Stomach smooth muscle (tissue), 2 donors: ENCODE measurements around the gene TYW5.

Experiments used
- H3K27ac ChIP-seq: one replicate; pipeline ENCODE4 v1.7.0; 2013; ENCODE audit warnings: mild to moderate bottlenecking, low read length, inconsistent platforms
- H3K27me3 ChIP-seq, 2 donors: one replicate each; pipeline ENCODE4 v1.7.0; 2013; ENCODE audit warnings: low read length in 2 of 2; ENCODE audit not compliant: insufficient read depth in 2 of 2, control insufficient read depth in 1 of 2
- H3K36me3 ChIP-seq, 2 donors: one replicate each; pipeline ENCODE4 v1.7.0; 2013; ENCODE audit warnings: low read length in 2 of 2; ENCODE audit not compliant: control insufficient read depth in 2 of 2, insufficient read depth in 2 of 2
- H3K4me1 ChIP-seq: one replicate; pipeline ENCODE4 v1.7.0; 2013; ENCODE audit warnings: low read length; ENCODE audit not compliant: control insufficient read depth, insufficient read depth
- H3K4me3 ChIP-seq, 2 donors: one replicate each; pipeline ENCODE4 v1.7.0; 2013; ENCODE audit warnings: low read length in 2 of 2
- H3K9ac ChIP-seq, 2 donors: one replicate each; pipeline ENCODE4 v1.7.0; 2013; ENCODE audit warnings: low read length in 2 of 2, mild to moderate bottlenecking in 1 of 2
- H3K9me3 ChIP-seq, 2 donors: one replicate each; pipeline ENCODE4 v1.7.0; 2013; ENCODE audit warnings: low read length in 2 of 2; ENCODE audit not compliant: control insufficient read depth in 2 of 2
- donor health status: healthy.
- donor health status: Pancreatic carcinoma.

The TYW5 gene

DNA sequence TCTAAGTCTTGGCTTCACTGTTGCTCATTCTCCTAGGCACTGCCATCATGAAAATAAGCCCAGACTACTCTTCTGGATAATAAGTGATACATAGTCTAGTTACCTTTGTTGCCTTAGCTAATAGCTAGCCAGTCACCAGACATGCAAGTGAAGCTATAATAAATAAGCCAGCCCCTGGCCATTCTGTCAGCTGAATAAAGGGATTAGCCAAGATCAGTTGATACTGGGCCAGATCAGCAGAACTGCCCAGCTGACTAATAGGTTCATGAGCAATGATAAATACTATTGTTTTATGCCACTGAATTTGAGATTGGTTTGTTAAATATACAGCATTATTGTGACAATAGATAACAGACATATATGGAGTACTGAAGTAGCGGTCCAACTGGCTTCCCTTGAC lies 52.2 kb downstream of the TYW5 start:
- Histone ChIP-seq H3K4me3 (no peak overlapping the region), H3K36me3 (no peaks in the 10 kb centered on the region), H3K4me1 (no peaks in the 10 kb centered on the region), H3K9ac (no peak overlapping the region), H3K9me3 (no peaks in the 10 kb centered on the region), H3K27ac (no peak overlapping the region), H3K27me3 (no peaks in the 10 kb centered on the region)

DNA sequence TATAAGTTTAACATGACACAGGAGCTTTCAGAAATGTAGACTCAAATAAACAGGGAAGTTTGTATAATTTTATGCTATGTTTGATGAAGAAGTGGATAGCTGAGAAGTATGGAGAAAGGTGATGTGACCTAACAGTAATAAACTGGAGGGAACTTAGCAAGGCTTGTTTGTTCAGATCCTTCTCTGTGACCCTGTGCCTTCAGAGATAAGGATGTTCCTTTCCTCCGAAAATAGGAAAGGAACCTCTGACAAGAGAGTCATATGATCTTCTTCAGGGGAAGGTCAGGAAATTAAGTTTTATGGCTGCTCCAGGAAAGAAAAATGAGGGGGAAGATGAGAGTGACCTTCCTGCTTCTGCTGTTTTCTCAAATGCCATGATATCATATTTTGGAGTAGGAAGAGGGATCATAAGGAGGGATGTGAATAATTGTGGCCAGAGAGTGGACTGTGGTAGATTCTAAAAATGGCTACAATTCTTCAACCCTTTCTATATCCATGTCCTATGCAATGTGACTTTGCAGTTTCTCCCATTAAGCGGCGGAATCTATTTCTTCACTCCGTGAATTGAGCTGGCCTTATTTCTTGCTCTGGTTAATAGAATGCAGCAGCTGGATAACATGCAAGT lies 52.7 kb downstream of the TYW5 start:
- no peaks in the 10 kb centered on the region for H3K27me3 ChIP-seq
- no peak overlapping the region for H3K4me3 ChIP-seq
- H3K36me3 ChIP-seq, result no peaks in the 10 kb centered on the region
- no peak overlapping the region for H3K9ac ChIP-seq
- H3K27ac ChIP-seq, result no peak overlapping the region
- H3K4me1 ChIP-seq, result no peaks in the 10 kb centered on the region
- no peaks in the 10 kb centered on the region for H3K9me3 ChIP-seq

DNA sequence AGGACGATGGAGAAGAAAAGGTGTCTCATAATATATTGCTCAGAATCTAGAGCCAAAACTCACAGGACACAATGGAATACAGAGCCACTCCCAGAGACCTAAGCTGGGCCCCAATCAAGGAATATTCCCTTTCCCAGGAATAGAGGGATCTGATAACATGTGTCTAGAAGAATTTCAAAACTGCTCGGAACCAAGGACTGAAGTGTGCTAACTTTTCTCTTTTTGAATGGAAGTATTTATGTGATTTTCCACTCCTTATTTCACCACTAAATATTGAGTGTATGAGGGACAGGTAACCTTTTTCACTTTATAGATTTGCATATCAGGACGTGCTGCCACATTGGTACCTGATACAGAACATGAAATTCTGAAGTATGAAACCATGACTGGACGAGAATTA lies 53.3 kb downstream of the TYW5 start:
- Histone ChIP-seq H3K9me3 (no peaks in the 10 kb centered on the region), H3K4me3 (no peak overlapping the region), H3K36me3 (no peaks in the 10 kb centered on the region), H3K4me1 (no peaks in the 10 kb centered on the region), H3K27me3 (no peaks in the 10 kb centered on the region), H3K9ac (no peak overlapping the region), H3K27ac (no peak overlapping the region)

DNA sequence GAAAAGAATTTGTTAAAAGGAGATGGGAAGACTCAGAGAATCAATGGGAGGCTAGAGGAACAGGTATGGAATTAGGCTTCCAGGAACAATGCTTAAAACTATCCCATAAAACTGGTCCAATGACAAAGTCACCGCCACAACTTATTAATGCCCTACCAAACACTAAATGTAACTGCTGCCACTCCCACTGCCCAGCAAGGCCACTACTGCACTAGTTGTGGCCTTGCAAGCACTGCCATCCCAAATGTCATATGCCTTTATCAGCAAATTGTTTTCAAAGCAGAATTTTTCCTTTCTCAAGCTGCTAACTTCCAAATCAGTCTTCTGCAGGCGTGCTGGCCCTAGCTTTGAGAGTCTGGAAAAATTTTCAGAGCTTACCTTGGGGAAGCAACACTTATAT lies 58.7 kb downstream of the TYW5 start:
- H3K4me1 ChIP-seq, result no peaks in the 10 kb centered on the region
- H3K4me3 ChIP-seq, result no peak overlapping the region
- no peak overlapping the region for H3K27ac ChIP-seq
- no peak overlapping the region for H3K9ac ChIP-seq
- H3K9me3 ChIP-seq, result no peaks in the 10 kb centered on the region
- H3K27me3 ChIP-seq, result no peaks in the 10 kb centered on the region
- H3K36me3 ChIP-seq, result no peaks in the 10 kb centered on the region

DNA sequence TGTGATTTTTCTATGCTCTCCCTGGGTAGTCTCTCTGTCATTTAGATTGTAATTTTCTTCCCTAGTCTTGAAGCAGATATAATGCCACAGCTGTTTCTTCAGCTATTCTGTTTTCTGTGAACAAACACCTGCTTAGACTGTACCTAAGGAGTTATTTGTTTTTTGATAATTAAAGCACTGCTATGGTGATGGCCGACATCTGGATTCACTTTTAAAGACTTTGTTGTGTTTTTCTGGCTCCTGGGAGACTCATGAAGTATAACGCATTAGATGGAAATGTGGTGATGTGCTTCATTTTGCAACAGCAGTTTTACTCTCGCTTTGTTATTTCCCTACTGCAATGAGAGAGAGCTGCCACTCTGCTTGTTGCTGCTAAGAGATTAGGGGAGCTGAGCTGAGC lies 59.9 kb downstream of the TYW5 start:
- H3K9me3 ChIP-seq, result no peaks in the 10 kb centered on the region
- H3K9ac ChIP-seq, result no peak overlapping the region
- H3K27me3 ChIP-seq, result no peaks in the 10 kb centered on the region
- no peaks in the 10 kb centered on the region for H3K36me3 ChIP-seq
- H3K4me1 ChIP-seq, result no peaks in the 10 kb centered on the region
- no peak overlapping the region for H3K4me3 ChIP-seq
- no peak overlapping the region for H3K27ac ChIP-seq

DNA sequence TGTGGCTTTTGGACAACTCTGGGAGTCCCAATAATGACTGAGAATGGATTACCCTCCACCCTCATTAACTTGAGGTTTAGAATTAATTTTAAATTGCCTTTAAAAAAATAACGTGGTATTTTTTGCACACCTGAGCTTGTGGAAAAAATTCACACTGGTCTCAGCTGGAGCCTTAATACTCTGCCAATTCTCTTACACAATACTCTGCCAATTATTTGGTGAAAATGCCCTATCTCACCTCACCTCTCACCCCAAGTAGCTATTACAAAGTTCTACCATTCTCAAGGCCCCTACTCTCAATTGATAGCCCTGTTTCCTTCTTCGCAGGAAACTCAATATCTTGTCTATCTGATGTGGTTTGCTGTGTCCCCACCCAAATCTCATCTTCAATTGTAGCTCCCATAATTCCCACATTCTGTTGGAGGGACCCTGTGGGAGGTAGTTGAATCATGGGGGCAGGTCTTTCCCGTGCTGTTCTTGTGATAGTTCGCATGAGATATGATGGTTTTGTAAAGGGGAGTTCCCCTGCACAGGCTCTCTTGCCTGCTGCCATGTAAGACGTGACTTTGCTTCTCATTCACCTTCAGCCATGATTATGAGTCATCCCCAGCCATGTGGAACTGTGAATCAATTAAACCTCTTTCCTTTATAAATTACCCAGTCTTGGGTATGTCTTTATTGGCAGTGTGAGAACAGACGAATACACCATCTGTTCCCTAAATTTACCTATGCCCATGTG lies 71.6 kb downstream of the TYW5 start:
- H3K27me3 ChIP-seq, result no peaks in the 10 kb centered on the region
- H3K9ac ChIP-seq, result no peak overlapping the region
- H3K4me3 ChIP-seq, result no peak overlapping the region
- no peaks in the 10 kb centered on the region for H3K36me3 ChIP-seq
- no peaks in the 10 kb centered on the region for H3K4me1 ChIP-seq
- no peak overlapping the region for H3K27ac ChIP-seq
- no peaks in the 10 kb centered on the region for H3K9me3 ChIP-seq

DNA sequence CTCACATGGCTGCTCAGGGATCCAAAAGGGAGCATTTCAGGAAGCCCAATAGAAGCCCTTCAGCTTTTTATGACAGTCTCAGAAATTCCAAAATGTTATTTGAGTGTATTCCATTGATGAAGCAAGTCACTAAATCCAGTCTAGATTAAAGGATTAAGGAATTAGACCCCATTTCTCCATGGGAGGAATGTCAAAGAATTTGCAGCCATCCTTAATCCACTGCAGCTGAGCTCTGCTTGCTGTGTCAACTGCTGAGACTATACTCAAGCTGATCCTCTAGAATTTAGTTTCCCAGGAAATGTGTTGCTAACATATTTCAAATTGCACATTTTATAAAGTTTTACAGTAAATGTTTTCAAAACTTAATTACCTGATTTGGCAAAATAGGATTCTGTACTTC lies 72.6 kb downstream of the TYW5 start:
- H3K27ac ChIP-seq, result no peak overlapping the region
- H3K4me3 ChIP-seq, result no peak overlapping the region
- no peaks in the 10 kb centered on the region for H3K27me3 ChIP-seq
- no peak overlapping the region for H3K9ac ChIP-seq
- H3K36me3 ChIP-seq, result no peaks in the 10 kb centered on the region
- peaks cover 0 to 4% of the 10 kb centered on the region in 2 donors for H3K9me3 ChIP-seq
- no peaks in the 10 kb centered on the region for H3K4me1 ChIP-seq
